Right lobe of liver (tissue), 6 donors: ENCODE data around the gene SELENOI. TPM values are rescaled to one million over a fixed set of nuclear protein-coding genes. Genes with fewer than 3 reads are reported as not detected.

Experiments used
- ATAC-seq, 4 donors: fragments of 200-7000 bp; cut with Tn5 transposase; one replicate each; pipeline ENCODE4 v1.9.1; 2020; ENCODE audit warnings: mild to moderate bottlenecking in 4 of 4, moderate library complexity in 4 of 4
- DNase-seq, 3 donors: peaks; one replicate each; pipeline ENCODE4 v3.0.0-alpha.2; 2020
- H3K27ac ChIP-seq, 3 donors: fragments of 200-600 bp; one replicate each; pipeline ENCODE4 v1.8.0; 2022
- H3K27me3 ChIP-seq, 2 donors: fragments of 200-600 bp; one replicate each; pipeline ENCODE4 v1.8.0; 2022
- H3K36me3 ChIP-seq, 4 donors: fragments of 200-600 bp; sonication (generic) in 1 of 4; one replicate each; pipeline versions ENCODE4 v1.5.1 to v1.8.0; 2017 to 2022; ENCODE audit warnings: control low read depth in 1 of 4
- H3K4me1 ChIP-seq, 4 donors: fragments of 200-600 bp; sonication (generic) in 1 of 4; one replicate each; pipeline versions ENCODE4 v1.5.1 to v1.8.0; 2017 to 2022; ENCODE audit warnings: control low read depth in 1 of 4
- H3K4me3 ChIP-seq, 3 donors: fragments of 200-600 bp; one replicate each; pipeline ENCODE4 v1.8.0; 2022
- H3K9me3 ChIP-seq, 4 donors: fragments of 200-600 bp; sonication (generic) in 1 of 4; one replicate each; pipeline versions ENCODE4 v1.5.1 to v1.8.0; 2017 to 2022; ENCODE audit warnings: control low read depth in 1 of 4
- POLR2A ChIP-seq: fragments of 450-650 bp; IDR thresholded peaks from one replicate; pipeline ENCODE4 v1.6.1; 2017; ENCODE audit warnings: antibody characterized with exemption, mild to moderate bottlenecking
- whole genome bisulfite sequencing: methylation state at CpG from one replicate; pipeline ENCODE4 v1.1.6; 2018; ENCODE audit warnings: low coverage, low lambda C conversion rate; ENCODE audit not compliant: insufficient coverage; ENCODE audit errors: missing lambda C conversion rate; 5-methylcytosine and 5-hydroxymethylcytosine counted together
- intact Hi-C, 2 donors: fragments of 100-400 bp; cut with DNase I; formaldehyde crosslinking; loops; one replicate each; pipeline versions ENCODE4 v1.11.2 to v1.14.1; 2022
- total RNA-seq, 6 experiments: library from RNA; depleted of rRNA in 2 of 6; stranded (reverse); fragments of >200 nt in 2 of 6; fragmentation: NEBNext Ultra II Directional in 3 of 6; extraction: Animal tissue kit (Norgen Biotek cat#: 25700) in 3 of 6; gene quantifications; one replicate each; pipeline versions ENCODE4 v1.1.0 to v1.2.4, GENCODE V29; 2016 to 2023
- TF ChIP-seq, protein P1 (sequence below), 4 donors: fragments of 200-600 bp in 3 of 4; fragments of 450-650 bp in 1 of 4; IDR thresholded peaks; one replicate each; pipeline versions ENCODE4 v1.5.1 to v1.8.0; 2016 to 2022; ENCODE audit warnings: antibody characterized with exemption in 4 of 4, mild to moderate bottlenecking in 2 of 4
- donor health status: DM: no; HTN: yes; CAD: no.
- donor health status: DM: no; HTN: no; CAD: no.
- donor health status: DM: no; HTN: no; CAD: no.
- donor health status: DM: no; HTN: yes; CAD: no.
- donor health status: DM: no; HTN: yes; CAD: no.

Gene SELENOI
- total RNA-seq, 6 experiments from 2014 or later = 24.1 to 39.1 (median 33.7) TPM

DNA sequence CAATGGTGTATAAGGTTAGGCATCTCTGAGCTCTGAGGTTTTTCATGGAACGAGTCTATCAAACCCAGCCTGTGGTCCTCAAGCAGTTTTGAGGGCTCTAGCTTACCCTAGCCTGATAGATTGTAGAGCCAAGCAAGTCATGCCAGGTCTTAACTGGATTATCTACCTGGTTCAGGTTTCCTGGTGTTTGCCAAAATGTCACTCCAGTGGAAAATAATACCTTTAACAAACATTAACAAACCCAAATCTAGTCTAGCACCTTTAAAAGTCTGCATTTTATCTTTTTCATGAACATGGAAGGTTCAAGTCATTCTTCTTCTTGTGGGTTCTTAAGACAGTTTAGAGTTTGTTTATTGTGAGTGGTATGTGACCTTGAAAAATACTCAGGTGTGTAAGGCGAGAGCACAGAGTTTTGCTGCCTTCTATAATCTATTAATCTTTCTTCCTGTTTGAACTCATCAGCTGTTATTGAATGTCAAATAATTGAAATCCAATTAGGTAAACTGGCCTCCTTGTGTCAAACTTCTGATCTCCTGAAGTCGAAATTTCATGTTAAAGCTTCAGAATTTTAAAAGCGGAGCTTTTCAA is 14.0 kb downstream of the SELENOI start:
- intact Hi-C loops = no loop called here
- DNase-seq (no peak), ATAC-seq (no peak)
- Histone ChIP-seq H3K4me1 (peaks cover 0 to 11% (median 3%) of the 10 kb centered on the region in 4 donors), H3K27me3 (no peaks in the 10 kb centered on the region), H3K9me3 (no peaks in the 10 kb centered on the region), H3K36me3 (no peaks in the 10 kb centered on the region), H3K27ac (no peak overlapping the region), H3K4me3 (no peak overlapping the region)
- TF ChIP-seq POLR2A = no peak
- TF ChIP-seq, protein P1, sequence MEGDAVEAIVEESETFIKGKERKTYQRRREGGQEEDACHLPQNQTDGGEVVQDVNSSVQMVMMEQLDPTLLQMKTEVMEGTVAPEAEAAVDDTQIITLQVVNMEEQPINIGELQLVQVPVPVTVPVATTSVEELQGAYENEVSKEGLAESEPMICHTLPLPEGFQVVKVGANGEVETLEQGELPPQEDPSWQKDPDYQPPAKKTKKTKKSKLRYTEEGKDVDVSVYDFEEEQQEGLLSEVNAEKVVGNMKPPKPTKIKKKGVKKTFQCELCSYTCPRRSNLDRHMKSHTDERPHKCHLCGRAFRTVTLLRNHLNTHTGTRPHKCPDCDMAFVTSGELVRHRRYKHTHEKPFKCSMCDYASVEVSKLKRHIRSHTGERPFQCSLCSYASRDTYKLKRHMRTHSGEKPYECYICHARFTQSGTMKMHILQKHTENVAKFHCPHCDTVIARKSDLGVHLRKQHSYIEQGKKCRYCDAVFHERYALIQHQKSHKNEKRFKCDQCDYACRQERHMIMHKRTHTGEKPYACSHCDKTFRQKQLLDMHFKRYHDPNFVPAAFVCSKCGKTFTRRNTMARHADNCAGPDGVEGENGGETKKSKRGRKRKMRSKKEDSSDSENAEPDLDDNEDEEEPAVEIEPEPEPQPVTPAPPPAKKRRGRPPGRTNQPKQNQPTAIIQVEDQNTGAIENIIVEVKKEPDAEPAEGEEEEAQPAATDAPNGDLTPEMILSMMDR (IDR thresholded peaks at IDR 0.05) = no peak
- WGBS = 84% methylated on average over 4 of the region's 4 CpGs

GRCh38 chr2:26363323-26363722 is 17.4 kb downstream of the SELENOI start:
- H3K4me1 ChIP-seq = peaks cover 0 to 11% (median 3%) of the 10 kb centered on the region in 4 donors

GRCh38 chr2:26363958-26364357 is 18.0 kb downstream of the SELENOI start:
- H3K27ac ChIP-seq = no peak overlapping the region
- H3K27me3 ChIP-seq = no peaks in the 10 kb centered on the region
- TF ChIP-seq, protein P1 (IDR thresholded peaks at IDR 0.05) = no peak
- TF ChIP-seq POLR2A = no peak
- WGBS = 64% methylated on average over 2 of the region's 3 CpGs
- H3K36me3 ChIP-seq = peaks cover 0 to 15% (median 0%) of the 10 kb centered on the region in 4 donors
- intact Hi-C loops = no loop called here
- H3K4me3 ChIP-seq = no peak overlapping the region
- H3K9me3 ChIP-seq = no peaks in the 10 kb centered on the region
- DNase-seq (no peak), ATAC-seq (no peak)
- H3K4me1 ChIP-seq = peaks cover 0 to 11% (median 3%) of the 10 kb centered on the region in 4 donors

More at GRCh38 chr2:26363323-26363722, 17.4 kb downstream of the SELENOI start:
- TF ChIP-seq, protein P1 (IDR thresholded peaks at IDR 0.05) = no peak
- no peak for TF ChIP-seq POLR2A
- intact Hi-C loops = no loop called here
- DNase-seq (no peak), ATAC-seq (peak; percentile 88 to 99 (median 92))
- Histone ChIP-seq H3K9me3 (no peaks in the 10 kb centered on the region), H3K36me3 (peaks cover 0 to 14% (median 0%) of the 10 kb centered on the region in 4 donors), H3K27me3 (no peaks in the 10 kb centered on the region), H3K4me3 (no peak overlapping the region), H3K27ac (peak overlapping the region in 1 of 3 donors; percentile 9)
- WGBS = 48% methylated on average over 4 of the region's 4 CpGs

DNA sequence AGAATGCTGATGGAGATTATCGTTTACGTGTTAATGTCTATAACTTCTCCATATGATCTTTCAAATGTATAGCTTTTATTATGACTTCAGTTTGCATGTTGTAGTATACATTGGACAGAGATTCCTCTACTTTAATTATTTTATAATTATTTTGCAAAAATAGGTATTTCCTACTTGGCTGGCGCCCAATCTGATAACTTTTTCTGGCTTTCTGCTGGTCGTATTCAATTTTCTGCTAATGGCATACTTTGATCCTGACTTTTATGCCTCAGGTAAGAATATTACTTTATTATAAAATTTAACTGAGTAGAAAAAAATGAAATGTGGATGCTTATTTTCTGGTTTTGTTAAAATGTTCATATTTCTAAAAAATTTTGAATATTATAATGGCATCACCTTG is 18.7 kb downstream of the SELENOI start:
- DNase-seq (no peak), ATAC-seq (no peak)
- WGBS = 95% methylated on average over 4 of the region's 4 CpGs
- Histone ChIP-seq H3K27me3 (no peaks in the 10 kb centered on the region), H3K36me3 (peaks cover 0 to 15% (median 0%) of the 10 kb centered on the region in 4 donors), H3K9me3 (no peaks in the 10 kb centered on the region), H3K4me1 (peaks cover 0 to 11% (median 3%) of the 10 kb centered on the region in 4 donors), H3K27ac (no peak overlapping the region), H3K4me3 (no peak overlapping the region)
- intact Hi-C loops = no loop called here
- TF ChIP-seq POLR2A = no peak
- TF ChIP-seq, protein P1 (IDR thresholded peaks at IDR 0.05) = no peak
